Islet precursor cell (in vitro differentiated cells): ENCODE measurements around the gene PLEKHH1.
A peak's percentile ranks its signal among the peaks of the same experiment; 100 is the strongest.
"Not testable (repeated sequence)": the region's sequence is repeated elsewhere in the genome, so short reads cannot be mapped to it uniquely, and the experiment has no call there.

Experiments used
- DNase-seq: peaks from one replicate; pipeline ENCODE4 v3.0.0-alpha.2; 2018

The PLEKHH1 gene

GRCh38 chr14:67537736-67538135, 4.6 kb downstream of the PLEKHH1 start:
- DNase-seq, result no peak

GRCh38 chr14:67538501-67538900, 5.4 kb downstream of the PLEKHH1 start:
- DNase-seq, result no peak

- peak; percentile 55 for DNase-seq
These were observed 6.0 kb downstream of the PLEKHH1 start for GRCh38 chr14:67539116-67539515.

GRCh38 chr14:67541448-67542387, 8.6 kb downstream of the PLEKHH1 start:
- DNase-seq, result peak; percentile 68

GRCh38 chr14:67542620-67543019, 9.5 kb downstream of the PLEKHH1 start:
- not testable (repeated sequence) for DNase-seq

- DNase-seq, result no peak
These were observed 11.5 kb downstream of the PLEKHH1 start for GRCh38 chr14:67544590-67544989.

GRCh38 chr14:67547224-67547780, 14.2 kb downstream of the PLEKHH1 start:
- DNase-seq, result peak; percentile 58

GRCh38 chr14:67549734-67550133, 16.6 kb downstream of the PLEKHH1 start:
- DNase-seq, result no peak

GRCh38 chr14:67551123-67551522, 18.0 kb downstream of the PLEKHH1 start:
- DNase-seq, result no peak

GRCh38 chr14:67551940-67552339, 18.9 kb downstream of the PLEKHH1 start:
- no peak for DNase-seq

GRCh38 chr14:67553547-67553946, 20.5 kb downstream of the PLEKHH1 start:
- DNase-seq, result peak; percentile 29

GRCh38 chr14:67554341-67554740, 21.3 kb downstream of the PLEKHH1 start:
- DNase-seq, result peak; percentile 32

GRCh38 chr14:67555518-67556090, 22.5 kb downstream of the PLEKHH1 start:
- no peak for DNase-seq

- no peak for DNase-seq
These were observed 23.6 kb downstream of the PLEKHH1 start for GRCh38 chr14:67556671-67557070.

GRCh38 chr14:67557118-67557517, 24.0 kb downstream of the PLEKHH1 start:
- DNase-seq, result peak; percentile 84

- DNase-seq, result no peak
These were observed 24.6 kb downstream of the PLEKHH1 start for GRCh38 chr14:67557656-67558055.

- DNase-seq, result no peak
These were observed 26.5 kb downstream of the PLEKHH1 start for GRCh38 chr14:67559639-67560038.

- peak; percentile 44 for DNase-seq
These were observed 29.1 kb downstream of the PLEKHH1 start for GRCh38 chr14:67562025-67562775.

GRCh38 chr14:67562776-67563150, 29.7 kb downstream of the PLEKHH1 start:
- DNase-seq, result no peak

GRCh38 chr14:67564236-67564635, 31.1 kb downstream of the PLEKHH1 start:
- no peak for DNase-seq

GRCh38 chr14:67566908-67567307, 33.8 kb downstream of the PLEKHH1 start:
- peak; percentile 47 for DNase-seq

GRCh38 chr14:67567654-67568053, 34.6 kb downstream of the PLEKHH1 start:
- DNase-seq, result peak; percentile 49

- DNase-seq, result peak; percentile 57
These were observed 36.0 kb downstream of the PLEKHH1 start for GRCh38 chr14:67569011-67569650.
